Measurements from ENCODE around the gene MAP3K3.

MAP3K3 gene

GRCh38 chr17:63623786-63624530, 1.7 kb downstream of the MAP3K3 start:
- no peak for DNase-seq

- no peak for DNase-seq
Observed at GRCh38 chr17:63624531-63624880, 2.3 kb downstream of the MAP3K3 start.

- DNase-seq = no peak
Observed at GRCh38 chr17:63626551-63627180, 4.4 kb downstream of the MAP3K3 start.

GRCh38 chr17:63629627-63630026, 7.4 kb downstream of the MAP3K3 start:
- no peak for DNase-seq

- DNase-seq = no peak
Observed at GRCh38 chr17:63631062-63631461, 8.8 kb downstream of the MAP3K3 start.

- no peak for DNase-seq
Observed at GRCh38 chr17:63631626-63632025, 9.4 kb downstream of the MAP3K3 start.

DNA sequence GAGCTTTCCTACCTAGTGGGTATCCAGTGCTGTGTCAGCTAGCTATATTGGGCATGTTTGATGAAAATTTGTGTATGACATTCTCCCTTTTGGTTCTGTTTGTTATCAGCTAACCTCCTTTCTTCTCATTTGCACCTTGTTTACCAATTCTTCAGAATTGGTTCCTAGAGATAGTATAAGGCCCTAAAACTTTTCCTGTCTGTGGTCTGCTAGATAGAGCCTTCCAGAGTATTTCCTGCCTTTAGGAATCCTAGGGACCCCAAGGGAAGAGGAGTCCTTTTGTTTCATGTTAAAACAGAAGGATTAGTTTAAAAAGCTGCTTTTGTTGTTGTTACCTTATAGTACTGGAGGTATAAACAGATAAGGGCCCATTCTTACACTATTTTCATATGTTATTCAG, 11.5 kb downstream of the MAP3K3 start:
- DNase-seq = no peak

DNA sequence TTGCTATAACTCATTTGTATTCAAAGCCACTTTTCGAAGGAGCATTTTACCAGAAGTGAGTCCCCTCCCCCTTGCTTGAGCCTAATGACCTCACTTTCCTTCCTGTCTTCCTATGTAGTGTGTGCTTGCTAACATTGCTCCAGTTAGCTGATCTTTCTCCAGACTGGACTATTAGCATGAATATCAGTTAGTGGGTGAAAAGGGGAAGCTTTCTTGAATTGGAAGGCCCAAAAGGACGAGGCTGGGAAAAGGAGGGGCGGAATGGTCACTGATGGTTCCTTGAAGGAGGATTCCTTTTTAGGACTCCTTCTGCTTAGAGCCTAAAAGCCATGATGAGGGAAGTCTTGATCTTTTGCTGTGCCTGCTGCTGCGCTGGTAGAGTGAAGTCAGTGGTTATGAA, 11.9 kb downstream of the MAP3K3 start:
- DNase-seq = no peak

- DNase-seq = no peak
Observed at GRCh38 chr17:63634816-63635215, 12.6 kb downstream of the MAP3K3 start.

- DNase-seq = no peak
Observed at GRCh38 chr17:63635290-63635689, 13.1 kb downstream of the MAP3K3 start.

DNA sequence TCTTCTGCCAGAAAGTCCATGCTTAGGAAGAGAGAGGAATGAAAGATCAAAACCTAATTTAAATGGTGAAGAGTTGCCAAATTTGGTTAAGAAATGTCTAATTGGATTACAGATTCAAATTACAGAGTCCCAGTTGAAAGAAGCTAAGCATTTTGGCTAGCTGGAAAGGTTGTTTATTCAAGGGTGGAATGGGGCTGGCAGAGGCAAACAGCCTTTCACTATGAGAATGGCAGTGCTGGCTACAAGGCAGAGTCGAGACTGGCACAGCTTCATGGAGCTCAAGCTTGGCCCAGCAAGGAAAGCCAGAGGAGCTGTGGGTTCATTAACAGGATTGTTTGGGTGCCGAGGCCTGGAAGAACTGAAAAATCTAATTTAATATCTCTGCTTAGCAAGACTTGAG, 13.6 kb downstream of the MAP3K3 start:
- DNase-seq = no peak

DNA sequence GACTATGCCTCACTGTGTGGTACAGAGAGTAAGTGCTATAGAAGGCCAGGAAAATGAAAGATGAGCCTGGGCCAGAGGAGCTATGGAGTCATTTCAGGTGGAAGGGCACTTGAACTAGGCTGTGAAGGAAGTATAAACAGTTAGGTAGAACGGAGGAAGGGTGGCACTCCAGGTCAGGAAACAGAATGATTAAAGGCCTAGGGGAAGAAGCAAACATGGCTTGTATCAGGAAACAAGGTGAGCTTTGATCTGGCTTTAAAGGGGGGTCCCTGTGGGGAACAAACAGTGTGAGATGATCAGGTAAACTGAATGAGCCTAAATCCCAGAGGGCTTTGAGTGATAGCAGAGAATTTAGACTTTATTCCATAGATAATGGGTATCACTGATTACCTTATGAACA, 16.9 kb downstream of the MAP3K3 start:
- DNase-seq = no peak

GRCh38 chr17:63640038-63640437, 17.8 kb downstream of the MAP3K3 start:
- DNase-seq = no peak

DNA sequence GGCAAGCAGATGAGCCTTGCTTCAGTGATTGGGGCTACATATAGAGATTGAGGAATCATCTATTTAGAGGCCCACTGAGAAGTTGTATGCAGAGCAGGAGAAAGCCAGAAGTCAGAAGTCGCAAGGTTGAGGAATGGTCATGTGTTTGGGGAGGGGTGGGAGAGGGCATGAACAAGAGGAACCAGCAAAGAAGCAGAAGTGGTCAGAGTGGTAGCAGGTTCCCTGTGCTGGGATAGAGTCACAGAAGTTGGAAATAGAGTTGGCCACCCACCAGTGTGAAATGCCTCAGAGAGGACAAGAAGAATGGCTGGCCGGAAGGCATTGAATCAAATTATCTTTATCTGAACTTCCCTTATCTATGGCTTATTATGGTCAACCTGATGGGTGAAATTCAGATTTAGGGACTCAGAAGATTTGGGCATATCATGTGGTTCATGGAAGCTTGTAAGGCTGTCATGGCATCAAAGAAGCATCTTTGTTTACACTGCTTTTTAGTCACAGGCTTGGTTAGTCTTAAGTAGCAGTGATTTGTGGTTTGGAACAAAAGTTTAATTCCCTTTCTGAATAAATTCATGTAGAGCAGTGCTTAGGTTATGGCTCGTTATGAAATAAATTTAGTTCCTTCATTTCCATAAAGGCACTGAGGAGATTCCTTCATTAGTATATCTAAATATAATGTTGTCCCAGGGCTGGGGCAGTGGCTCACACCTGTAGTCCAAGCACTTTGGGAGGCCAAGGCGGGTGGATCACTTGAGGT, 19.7 kb downstream of the MAP3K3 start:
- DNase-seq = no peak

DNA sequence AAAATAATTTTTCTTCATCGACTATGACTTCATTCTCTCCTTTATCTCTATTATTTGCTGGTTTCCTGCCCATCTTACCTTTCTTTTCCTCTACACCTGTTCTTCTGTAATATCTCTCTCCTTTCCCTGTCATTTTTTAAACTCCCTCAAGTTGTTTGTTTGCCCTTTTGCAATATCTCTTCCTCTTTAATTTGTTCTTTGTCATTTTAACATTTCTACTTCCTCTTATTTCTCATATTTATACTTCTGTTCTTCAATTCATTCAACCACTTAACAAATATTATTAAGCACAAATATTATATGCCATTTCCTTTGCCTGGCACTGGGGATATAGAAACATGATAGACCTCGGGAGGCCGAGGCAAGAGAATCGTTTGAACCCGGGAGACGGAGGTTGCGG, 22.6 kb downstream of the MAP3K3 start:
- no peak for DNase-seq

GRCh38 chr17:63645775-63646487, 23.7 kb downstream of the MAP3K3 start:
- DNase-seq = no peak

DNA sequence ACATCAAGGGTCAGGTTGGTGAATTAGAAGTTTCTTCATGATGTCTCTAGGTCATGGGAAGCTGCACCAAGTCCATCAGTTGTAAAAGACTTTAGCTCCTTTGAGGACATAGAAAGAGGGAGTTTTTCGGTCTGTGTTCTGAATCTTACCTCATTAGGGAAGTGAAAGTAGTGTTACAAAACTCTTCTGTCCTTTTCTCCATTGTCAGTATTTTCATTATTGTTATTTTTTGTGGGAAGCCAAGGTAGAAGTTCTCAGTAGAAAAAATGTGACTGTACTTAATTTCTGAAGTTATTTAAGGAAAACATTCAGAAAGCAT, 24.2 kb downstream of the MAP3K3 start:
- DNase-seq = no peak

GRCh38 chr17:63647065-63647725, 25.0 kb downstream of the MAP3K3 start:
- DNase-seq = no peak

DNA sequence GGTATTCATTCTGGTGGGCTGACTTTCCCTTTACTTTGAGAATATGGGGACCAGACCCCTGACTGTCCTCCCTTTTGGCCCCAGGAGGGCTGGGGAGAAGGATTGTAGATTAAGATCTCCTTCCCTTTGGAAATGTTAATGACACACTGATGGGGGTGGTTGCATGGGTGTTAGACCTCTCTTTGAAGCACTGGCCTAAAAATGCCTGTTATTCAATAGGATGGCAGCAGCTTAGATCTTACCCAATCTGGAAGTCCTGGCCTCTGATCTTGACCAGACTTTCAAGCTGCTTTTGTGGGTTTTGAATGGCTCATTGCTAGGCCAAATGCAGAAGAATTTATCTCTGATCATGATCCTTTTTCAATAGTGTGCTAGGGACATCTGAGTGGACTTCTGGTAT, 25.7 kb downstream of the MAP3K3 start:
- no peak for DNase-seq

GRCh38 chr17:63649813-63650212, 27.6 kb downstream of the MAP3K3 start:
- DNase-seq = no peak

- DNase-seq = no peak
Observed at GRCh38 chr17:63652106-63652505, 29.9 kb downstream of the MAP3K3 start.

DNA sequence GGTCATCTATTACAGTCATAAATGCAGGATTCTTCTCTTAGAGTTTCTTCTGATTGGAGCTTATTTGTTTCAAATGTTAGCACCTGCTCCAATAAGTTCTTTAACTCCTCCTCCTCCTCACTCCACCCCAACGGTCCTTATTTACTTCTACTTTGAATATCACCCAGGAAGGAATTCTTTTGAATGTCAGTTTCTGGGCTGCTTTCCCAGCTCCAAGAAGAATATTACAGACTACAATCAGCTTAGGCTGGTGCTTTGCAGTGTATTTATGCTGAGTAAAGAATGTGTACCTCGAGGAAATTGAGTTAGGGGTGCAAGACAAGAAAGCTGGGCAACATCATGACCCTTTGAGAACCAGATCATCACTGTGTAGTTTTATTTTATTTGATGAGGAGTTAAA, 30.8 kb downstream of the MAP3K3 start:
- DNase-seq = no peak

DNA sequence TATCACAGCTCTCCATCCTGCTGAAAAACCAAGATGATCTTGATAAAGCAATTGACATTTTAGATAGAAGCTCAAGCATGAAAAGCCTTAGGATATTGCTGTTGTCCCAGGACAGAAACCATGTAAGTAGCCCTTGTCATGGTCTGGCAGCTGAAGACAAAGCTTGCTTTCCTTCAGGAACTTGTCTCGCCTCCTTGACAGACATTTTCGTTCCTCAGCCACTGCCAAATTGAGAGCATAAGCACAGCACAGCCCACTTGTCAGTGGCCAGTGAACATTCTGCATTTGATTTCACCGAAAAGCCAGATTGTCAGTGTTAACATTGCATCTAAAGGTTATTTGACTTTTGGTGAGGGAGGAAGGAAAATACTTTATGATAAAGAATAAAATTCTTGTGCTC, 35.6 kb downstream of the MAP3K3 start:
- DNase-seq = no peak

All from NCI-H1105 (cell line).